Measurements from ENCODE around the gene ADAMTS17. TPM values are rescaled to one million over a fixed set of nuclear protein-coding genes. Genes with fewer than 3 reads are reported as not detected.

Gene ADAMTS17
- total RNA-seq, 1 donor from 2014 or later = 0.06 TPM

- TF ChIP-seq CTCF (conservative IDR thresholded peaks at IDR 0.05; ENCODE audit: low read depth, low read length) = no peak
- H3K4me3 ChIP-seq (ENCODE audit: low read depth, low read length) = no peak overlapping the region
- no peak for DNase-seq (ENCODE audit: low read depth)
Measured at GRCh38 chr15:100038736-100039135, 303.0 kb downstream of the ADAMTS17 start.

GRCh38 chr15:100037901-100038300 is 303.9 kb downstream of the ADAMTS17 start:
- no peak for DNase-seq (ENCODE audit: low read depth)
- no peak for TF ChIP-seq CTCF (conservative IDR thresholded peaks at IDR 0.05; ENCODE audit: low read depth, low read length)
- H3K4me3 ChIP-seq (ENCODE audit: low read depth, low read length) = no peak overlapping the region

GRCh38 chr15:100036015-100036414 is 305.8 kb downstream of the ADAMTS17 start:
- no peak for DNase-seq (ENCODE audit: low read depth)
- no peak for TF ChIP-seq CTCF (conservative IDR thresholded peaks at IDR 0.05; ENCODE audit: low read depth, low read length)
- no peak overlapping the region for H3K4me3 ChIP-seq (ENCODE audit: low read depth, low read length)

GRCh38 chr15:100034191-100034590 is 307.6 kb downstream of the ADAMTS17 start:
- H3K4me3 ChIP-seq (ENCODE audit: low read depth, low read length) = no peak overlapping the region
- DNase-seq (ENCODE audit: low read depth) = no peak
- no peak for TF ChIP-seq CTCF (conservative IDR thresholded peaks at IDR 0.05; ENCODE audit: low read depth, low read length)

GRCh38 chr15:100033140-100033857 is 308.5 kb downstream of the ADAMTS17 start:
- no peak for TF ChIP-seq CTCF (conservative IDR thresholded peaks at IDR 0.05; ENCODE audit: low read depth, low read length)
- no peak overlapping the region for H3K4me3 ChIP-seq (ENCODE audit: low read depth, low read length)
- no peak for DNase-seq (ENCODE audit: low read depth)

GRCh38 chr15:100032358-100033085 is 309.3 kb downstream of the ADAMTS17 start:
- no peak overlapping the region for H3K4me3 ChIP-seq (ENCODE audit: low read depth, low read length)
- TF ChIP-seq CTCF (conservative IDR thresholded peaks at IDR 0.05; ENCODE audit: low read depth, low read length) = no peak
- no peak for DNase-seq (ENCODE audit: low read depth)
